BLaER1 (cell line): Measurements from ENCODE around the gene IQCE.

ENCODE experiments used
- H3K27ac ChIP-seq: shearing (Covaris generic); formaldehyde crosslinking; 2 replicates; pipeline ENCODE4 v1.8.1; 2022
- H3K27me3 ChIP-seq: shearing (Covaris generic); formaldehyde crosslinking; 2 replicates; pipeline ENCODE4 v1.8.1; 2022
- H3K36me3 ChIP-seq: shearing (Covaris generic); formaldehyde crosslinking; 2 replicates; pipeline ENCODE4 v1.8.1; 2022
- H3K4me1 ChIP-seq: shearing (Covaris generic); formaldehyde crosslinking; 2 replicates; pipeline ENCODE4 v1.8.1; 2022
- H3K4me2 ChIP-seq: shearing (Covaris generic); formaldehyde crosslinking; 2 replicates; pipeline ENCODE4 v1.8.1; 2022
- H3K4me3 ChIP-seq: shearing (Covaris generic); formaldehyde crosslinking; 2 replicates; pipeline ENCODE4 v1.8.1; 2022
- H3K9ac ChIP-seq: shearing (Covaris generic); formaldehyde crosslinking; 2 replicates; pipeline ENCODE4 v1.8.1; 2022
- H3K9me3 ChIP-seq: shearing (Covaris generic); formaldehyde crosslinking; 2 replicates; pipeline ENCODE4 v1.8.1; 2022
- H4K20me1 ChIP-seq: shearing (Covaris generic); formaldehyde crosslinking; 2 replicates; pipeline ENCODE4 v1.8.1; 2022
- Cebpa-rat ChIP-seq: shearing (Covaris generic); IDR thresholded peaks from 2 replicates; pipeline ENCODE4 v1.8.1; 2022

IQCE gene

GRCh38 chr7:2661602-2662272 is 103.0 kb downstream of the IQCE start:
- Histone ChIP-seq H3K4me1 (peaks cover 86% of the 10 kb centered on the region), H3K36me3 (peaks cover 70% of the 10 kb centered on the region), H3K9ac (no peak overlapping the region), H3K9me3 (no peaks in the 10 kb centered on the region), H3K27ac (0 out of 2 replicates have a peak overlapping the region, but pooled peaks have one; percentile 62), H3K4me3 (no peak overlapping the region), H3K4me2 (0 out of 2 replicates have a peak overlapping the region, but pooled peaks have one; percentile 36), H3K27me3 (no peaks in the 10 kb centered on the region), H4K20me1 (peaks cover 86% of the 10 kb centered on the region)
- TF ChIP-seq Cebpa-rat: no peak

- TF ChIP-seq Cebpa-rat: no peak
- no peak overlapping the region for H3K4me3 ChIP-seq
- no peak overlapping the region for H3K9ac ChIP-seq
- no peak overlapping the region for H3K27ac ChIP-seq
- H3K36me3 ChIP-seq: peaks cover 62% of the 10 kb centered on the region
- H3K4me1 ChIP-seq: peaks cover 88% of the 10 kb centered on the region
- H3K4me2 ChIP-seq: 0 out of 2 replicates have a peak overlapping the region, but pooled peaks have one; percentile 12
- H3K27me3 ChIP-seq: no peaks in the 10 kb centered on the region
- peaks cover 78% of the 10 kb centered on the region for H4K20me1 ChIP-seq
- H3K9me3 ChIP-seq: no peaks in the 10 kb centered on the region
These were observed 103.7 kb downstream of the IQCE start for GRCh38 chr7:2662273-2663120.

- Histone ChIP-seq H3K4me2 (0 out of 2 replicates have a peak overlapping the region, but pooled peaks have one; percentile 12), H3K27ac (no peak overlapping the region), H3K27me3 (no peaks in the 10 kb centered on the region), H4K20me1 (peaks cover 70% of the 10 kb centered on the region), H3K9ac (no peak overlapping the region), H3K4me3 (no peak overlapping the region), H3K4me1 (peaks cover 80% of the 10 kb centered on the region), H3K9me3 (no peaks in the 10 kb centered on the region), H3K36me3 (peaks cover 54% of the 10 kb centered on the region)
- no peak for TF ChIP-seq Cebpa-rat
These were observed 104.5 kb downstream of the IQCE start for GRCh38 chr7:2663121-2663886.

- Histone ChIP-seq H3K27ac (no peak overlapping the region), H3K4me2 (no peak overlapping the region)
These were observed 105.2 kb downstream of the IQCE start for GRCh38 chr7:2663960-2664359.

More at GRCh38 chr7:2663960-2664359, 105.2 kb downstream of the IQCE start:
- H3K9ac ChIP-seq: no peak overlapping the region
- TF ChIP-seq Cebpa-rat: no peak
- H3K9me3 ChIP-seq: no peaks in the 10 kb centered on the region
- peaks cover 73% of the 10 kb centered on the region for H3K4me1 ChIP-seq
- H3K4me3 ChIP-seq: no peak overlapping the region
- peaks cover 63% of the 10 kb centered on the region for H4K20me1 ChIP-seq
- H3K36me3 ChIP-seq: peaks cover 48% of the 10 kb centered on the region
- H3K27me3 ChIP-seq: no peaks in the 10 kb centered on the region
